Thyroid gland (tissue), 4 donors: Measurements from ENCODE around the gene POTEI.
"Not testable (repeated sequence)": the region's sequence is repeated elsewhere in the genome, so short reads cannot be mapped to it uniquely, and the experiment has no call there.

Experiments
- CTCF ChIP-seq, 6 experiments: fragments of 200-600 bp in 3 of 6; fragments of 450-650 bp in 3 of 6; sonication (generic) in 3 of 6; IDR thresholded peaks; one replicate each; pipeline ENCODE4 v1.5.1; 2016 to 2019; ENCODE audit warnings: antibody characterized with exemption in 6 of 6, mild to moderate bottlenecking in 2 of 6, inconsistent platforms in 1 of 6, moderate library complexity in 1 of 6
- POLR2A ChIP-seq, 2 donors: fragments of 450-650 bp; IDR thresholded peaks; one replicate each; pipeline ENCODE4 v1.6.1; 2017; ENCODE audit warnings: antibody characterized with exemption in 2 of 2, mild to moderate bottlenecking in 2 of 2, moderate library complexity in 1 of 2

- TF ChIP-seq CTCF, POLR2A (IDR thresholded peaks at IDR 0.05): not testable (repeated sequence)
Observed at GRCh38 chr2:130531225-130531624, 22.1 kb upstream of the POTEI start.
